NCI-H2107 treated with DMSO at 0.1 percent for 48 hours (cell line): Measurements from ENCODE around the gene TIMM17B.

Experiments
- DNase-seq: peaks from one replicate; lab custom pipeline; 2025; ENCODE audit not compliant: unreplicated experiment; lab: John Stamatoyannopoulos, UW

Gene TIMM17B

DNA sequence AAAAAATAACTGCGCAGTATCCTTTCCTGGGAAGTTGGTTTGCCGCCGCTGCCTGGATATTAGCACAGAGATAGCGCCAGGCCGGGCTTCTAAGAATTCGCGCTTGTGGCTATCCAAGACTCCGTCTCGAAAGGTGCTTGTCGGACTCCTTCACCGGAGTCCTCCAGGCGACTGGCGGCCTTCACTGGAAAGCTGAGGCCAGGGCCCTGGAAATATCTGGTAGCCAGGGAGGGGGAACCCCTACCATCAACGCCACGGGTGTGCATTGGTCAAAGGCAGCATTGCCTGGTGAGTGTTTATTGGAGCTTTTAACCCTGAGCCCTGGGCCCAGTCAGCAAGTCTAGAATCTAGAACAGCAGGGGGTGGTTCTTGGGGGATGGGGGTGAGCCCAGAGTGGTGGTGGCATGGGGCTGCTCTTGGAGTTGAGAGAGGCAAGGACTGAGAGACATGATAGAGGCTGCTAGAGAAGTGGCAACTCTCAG lies 21.8 kb upstream of the TIMM17B start:
- DNase-seq: no peak

DNA sequence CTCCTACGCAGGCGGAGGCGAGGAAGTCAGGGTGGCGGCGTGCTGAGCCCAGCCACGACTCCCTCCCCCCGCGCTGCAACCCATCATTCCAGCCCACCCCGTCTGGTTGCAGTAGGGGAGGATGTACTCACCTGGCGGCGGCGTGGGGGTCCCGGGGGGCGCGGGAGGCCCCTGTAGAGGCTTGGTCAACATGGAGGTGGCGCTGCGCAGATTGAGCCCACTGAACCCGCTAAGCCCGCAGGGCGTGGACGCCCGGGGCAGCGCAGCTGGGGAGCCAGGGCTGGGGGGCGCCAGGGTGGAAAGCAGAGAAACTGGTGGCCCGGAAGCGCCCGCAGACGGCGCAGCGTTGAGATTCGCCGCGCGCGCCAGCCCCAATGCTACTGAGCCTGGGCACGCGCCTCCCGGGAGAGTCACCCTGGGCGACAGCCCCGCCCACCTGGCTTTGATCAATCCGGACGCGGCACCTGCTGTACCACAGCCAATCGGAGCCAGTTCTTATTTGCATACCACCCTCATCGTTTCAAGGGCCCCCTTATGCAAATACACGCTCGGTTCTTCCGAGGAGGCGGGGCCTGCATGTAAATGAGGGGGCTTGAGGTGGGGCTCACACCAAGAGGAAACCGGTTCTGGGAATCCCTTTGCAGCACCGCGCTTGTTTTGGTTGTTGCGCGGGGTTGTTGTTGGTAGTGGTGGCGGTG lies 21.2 kb upstream of the TIMM17B start, which contains the start of gene PIM2:
TSS of gene PIM2 (minus strand) at position 382 of the 698 bp plus-strand sequence. CDS start at position 192, 190 bp downstream.
- DNase-seq: peak; percentile 97

DNA sequence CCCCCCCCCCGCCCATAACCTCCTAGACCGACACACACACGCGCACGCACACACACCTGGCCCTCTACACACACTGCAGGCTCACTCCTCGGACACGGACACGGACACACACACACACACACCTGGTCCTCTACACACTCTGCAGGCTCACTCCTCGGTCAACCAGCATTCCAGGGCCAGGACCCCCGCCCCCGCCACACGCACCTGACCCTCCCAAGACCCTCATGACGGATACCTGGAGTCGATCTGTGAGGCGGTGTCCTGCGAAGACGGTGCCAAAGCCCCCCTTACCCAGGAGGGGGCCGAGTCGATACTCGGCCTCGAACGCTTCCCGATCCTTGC lies 20.7 kb upstream of the TIMM17B start:
- no peak for DNase-seq

DNA sequence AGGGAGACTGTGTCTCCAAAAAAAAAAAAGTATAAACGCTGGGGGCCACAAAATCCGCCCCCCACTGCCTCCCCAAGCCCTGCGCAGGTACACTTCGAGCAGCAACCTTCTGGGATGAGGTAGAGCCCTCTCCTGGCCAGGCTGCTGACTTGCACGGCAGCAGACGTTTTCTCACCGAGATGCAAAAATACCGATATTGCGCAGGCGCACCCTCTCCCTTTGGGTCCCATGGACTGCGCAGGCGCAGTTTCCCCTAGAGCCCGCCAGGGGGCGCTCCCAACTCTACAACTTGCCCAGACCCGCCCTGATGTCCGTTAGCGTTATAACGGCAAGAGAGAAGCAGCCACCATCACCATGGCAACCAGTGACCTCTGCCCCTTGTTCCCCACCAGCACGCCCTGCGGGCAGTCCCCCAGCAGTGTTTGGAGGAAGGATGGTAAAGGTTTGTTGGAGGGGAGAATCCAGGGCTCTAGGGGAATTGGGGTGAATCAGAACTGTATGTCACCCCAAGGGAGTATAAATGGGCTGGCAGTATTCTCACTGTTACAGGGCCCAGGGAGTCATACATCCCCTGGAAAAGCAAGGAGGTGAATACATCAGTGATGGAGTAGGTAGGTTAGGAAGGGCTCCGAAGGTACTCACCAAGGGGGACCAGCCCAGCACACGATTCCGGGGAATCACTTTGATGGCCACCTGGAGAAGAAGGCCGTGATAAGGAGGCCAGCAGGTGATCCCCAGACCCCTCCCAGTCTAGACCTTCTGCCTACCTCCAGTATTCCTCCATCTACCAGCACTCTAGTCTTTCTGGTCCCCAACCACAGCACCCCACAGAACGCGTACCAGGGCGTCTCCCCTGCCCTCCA lies 19.8 kb upstream of the TIMM17B start:
- DNase-seq: peak; percentile 94

DNA sequence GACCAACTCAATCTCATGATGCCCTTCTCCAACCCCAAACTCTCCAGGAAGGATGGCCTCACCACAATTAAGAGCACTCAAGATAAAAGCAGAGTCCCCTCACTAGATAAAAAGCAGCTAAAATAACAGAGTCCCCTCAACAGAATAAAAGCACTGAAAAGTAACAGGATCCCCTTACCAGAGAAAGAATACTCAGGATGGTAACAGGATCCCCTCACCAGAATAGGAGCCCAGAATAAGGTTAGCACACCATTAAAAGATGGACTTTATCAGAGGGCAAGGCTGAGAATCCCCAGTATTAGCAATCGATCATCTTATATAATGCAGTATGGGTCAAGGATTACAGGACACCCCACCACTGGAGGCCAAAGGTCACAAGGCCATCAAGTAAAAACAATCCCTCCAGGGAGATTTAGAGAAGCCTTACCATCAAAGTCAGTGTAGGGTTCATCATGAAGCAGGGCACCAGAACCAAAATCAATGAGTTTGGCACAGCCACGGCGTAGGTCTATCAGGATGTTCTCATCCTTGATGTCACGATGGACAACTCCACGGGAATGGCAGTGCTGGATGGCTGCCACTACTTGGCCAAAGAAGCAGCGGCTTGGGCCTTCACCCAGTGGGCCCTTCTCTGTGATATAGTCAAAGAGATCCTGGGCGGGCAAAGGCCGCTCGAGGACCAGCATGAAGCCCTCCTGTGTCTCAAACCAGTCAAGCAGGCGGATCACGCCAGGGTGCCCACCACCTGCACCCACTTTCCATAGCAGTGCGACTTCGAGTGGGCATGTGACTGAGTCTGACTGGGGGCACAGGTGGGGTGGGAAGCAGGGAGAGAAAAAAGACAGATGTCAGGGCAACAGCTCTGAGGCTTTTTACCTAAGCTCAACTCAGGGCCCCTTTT lies 17.3 kb upstream of the TIMM17B start:
- DNase-seq: no peak

DNA sequence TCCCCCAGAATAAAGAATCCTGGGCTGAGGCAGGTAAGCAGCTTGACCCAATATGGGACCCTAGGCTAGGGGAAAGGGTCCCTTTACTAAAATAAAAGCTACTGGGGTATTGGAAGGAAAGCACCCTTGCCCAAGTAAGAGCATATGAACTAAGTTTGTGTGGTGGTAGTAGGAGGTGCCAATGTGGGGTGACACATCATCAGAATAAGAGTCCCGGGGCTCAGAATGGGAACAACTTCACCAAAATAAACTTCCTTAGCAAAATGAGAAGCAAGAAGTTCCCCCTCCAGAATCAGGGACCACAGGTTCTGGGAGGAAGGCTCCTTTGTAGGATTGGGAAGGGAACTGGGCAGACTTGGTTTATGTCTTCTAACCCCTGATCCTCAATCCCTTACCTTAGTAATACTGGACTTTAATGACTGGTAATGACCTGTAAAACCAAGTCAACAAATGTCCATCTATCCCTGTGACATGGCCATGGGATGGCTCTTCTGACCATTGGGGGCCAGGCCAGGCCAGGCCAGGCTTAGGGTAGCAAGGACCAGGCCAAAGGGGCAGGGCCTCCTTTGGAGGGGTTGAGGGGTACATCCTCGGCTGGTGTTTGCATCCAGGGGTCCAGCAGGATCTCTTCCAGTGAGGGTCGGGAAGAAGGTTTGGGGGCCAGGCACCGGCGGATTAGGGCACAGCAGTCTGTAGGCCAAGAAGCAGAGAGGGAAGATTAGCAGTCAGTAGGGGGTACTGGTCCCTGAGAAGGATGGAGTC lies 16.2 kb upstream of the TIMM17B start:
- DNase-seq: no peak

DNA sequence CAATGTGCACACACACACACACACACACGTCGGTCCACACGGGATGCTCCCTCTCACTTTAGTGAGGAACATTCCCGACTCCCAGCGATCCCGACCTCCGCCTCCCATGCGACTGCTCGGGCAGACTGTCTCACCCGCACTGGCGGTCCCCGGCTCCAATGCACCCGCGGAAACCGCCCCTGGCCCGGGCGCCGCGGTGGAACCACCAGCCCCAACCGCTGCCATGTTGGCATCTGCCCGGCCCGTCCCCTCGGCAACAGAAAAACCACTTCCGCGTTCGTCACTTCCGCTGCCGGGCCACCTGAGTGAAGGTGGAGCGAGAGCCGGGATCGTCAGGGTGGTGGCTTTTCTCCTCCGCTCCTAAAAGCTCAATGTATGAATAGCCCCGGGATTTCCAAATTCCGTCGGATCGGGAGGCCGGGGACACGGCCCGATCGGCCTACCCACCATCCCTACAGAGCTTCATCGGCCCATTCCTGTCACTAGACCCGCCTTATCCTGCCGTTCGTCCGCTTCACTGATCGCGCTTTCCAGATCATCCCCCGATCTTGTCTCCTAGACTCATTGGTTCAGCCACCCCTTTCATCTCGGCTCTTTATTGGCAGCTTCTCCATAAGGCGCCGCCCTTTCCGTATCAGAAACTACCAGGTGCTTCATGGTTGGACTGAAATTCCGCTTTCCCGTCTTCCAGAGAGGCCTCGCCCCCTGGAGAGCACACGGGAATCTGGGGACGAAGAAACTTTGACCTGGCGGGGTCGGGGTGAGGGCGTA lies 14.0 kb upstream of the TIMM17B start, which contains the start of gene SLC35A2:
TSS of gene SLC35A2 (minus strand) at position 235 of the 771 bp plus-strand sequence. CDS start at position 225, 10 bp downstream.
- DNase-seq: peak; percentile 93

DNA sequence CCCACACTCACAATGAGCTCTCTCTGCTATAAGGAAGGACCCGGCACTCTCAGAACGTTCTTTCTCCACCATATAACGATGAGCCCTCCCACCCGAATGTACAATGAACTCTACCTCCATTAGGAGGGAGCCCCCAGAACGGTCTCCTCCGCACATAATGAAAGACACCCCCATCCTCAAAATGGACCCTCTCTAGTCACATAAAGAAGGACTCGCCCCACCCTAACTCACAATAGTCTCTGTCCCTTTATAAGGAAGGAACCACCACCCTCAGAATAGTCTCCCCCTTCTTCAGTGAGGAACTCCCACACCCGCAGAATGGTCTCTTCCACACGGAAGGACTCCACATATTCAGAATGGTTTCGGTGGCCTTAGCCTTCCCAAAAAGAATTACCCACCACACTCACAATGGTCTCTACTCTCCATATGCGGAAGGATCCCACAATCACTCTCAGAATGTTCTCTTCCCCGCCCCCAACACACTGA lies 13.4 kb upstream of the TIMM17B start:
- DNase-seq: no peak

DNA sequence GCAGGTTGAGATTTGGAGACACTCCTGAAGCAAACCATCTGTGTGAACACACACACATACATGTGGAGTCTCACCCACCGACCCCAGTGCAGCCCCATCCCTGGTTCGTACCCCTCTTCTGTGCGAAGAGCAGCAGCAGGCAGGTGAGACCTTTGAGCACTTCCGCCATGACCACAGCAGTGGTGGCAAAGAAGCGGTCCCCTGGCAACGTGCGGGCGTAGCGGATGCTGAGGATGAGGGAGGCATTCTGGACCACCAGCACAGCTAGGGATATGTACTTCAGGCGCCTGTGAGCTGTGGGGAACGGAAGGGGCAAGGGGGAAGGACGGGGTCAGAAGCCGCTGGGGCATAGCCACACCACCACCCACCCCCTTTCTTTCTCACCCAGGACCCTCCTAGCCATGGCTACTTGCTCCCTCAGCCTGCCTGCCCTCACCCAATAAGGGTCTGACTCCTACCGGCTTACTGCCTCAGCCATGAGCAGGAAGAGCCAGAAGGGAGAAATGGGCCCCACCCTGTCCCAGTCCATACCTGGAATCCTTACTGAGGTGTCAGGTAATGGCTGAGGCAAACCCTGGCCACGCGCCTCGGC lies 12.2 kb upstream of the TIMM17B start:
- DNase-seq: no peak

DNA sequence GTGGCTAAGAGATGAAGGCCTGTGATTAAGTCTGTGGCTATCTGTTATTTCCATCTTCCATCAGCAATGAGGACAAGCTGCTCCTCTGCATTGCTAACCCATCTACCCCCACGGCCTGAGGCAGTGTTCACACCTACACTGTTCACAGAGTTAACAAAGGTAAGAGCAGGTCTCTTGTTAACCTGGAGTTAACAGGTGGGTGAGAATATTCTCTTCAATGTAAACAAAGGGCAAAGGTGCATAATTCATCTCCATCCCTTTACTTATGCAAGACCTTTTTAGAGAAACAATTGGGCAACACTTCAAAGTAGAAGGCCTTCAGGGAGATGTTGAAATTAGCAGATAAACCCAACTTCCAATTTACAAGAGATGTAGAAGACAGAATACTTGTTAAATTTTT lies 11.0 kb upstream of the TIMM17B start:
- DNase-seq: no peak

DNA sequence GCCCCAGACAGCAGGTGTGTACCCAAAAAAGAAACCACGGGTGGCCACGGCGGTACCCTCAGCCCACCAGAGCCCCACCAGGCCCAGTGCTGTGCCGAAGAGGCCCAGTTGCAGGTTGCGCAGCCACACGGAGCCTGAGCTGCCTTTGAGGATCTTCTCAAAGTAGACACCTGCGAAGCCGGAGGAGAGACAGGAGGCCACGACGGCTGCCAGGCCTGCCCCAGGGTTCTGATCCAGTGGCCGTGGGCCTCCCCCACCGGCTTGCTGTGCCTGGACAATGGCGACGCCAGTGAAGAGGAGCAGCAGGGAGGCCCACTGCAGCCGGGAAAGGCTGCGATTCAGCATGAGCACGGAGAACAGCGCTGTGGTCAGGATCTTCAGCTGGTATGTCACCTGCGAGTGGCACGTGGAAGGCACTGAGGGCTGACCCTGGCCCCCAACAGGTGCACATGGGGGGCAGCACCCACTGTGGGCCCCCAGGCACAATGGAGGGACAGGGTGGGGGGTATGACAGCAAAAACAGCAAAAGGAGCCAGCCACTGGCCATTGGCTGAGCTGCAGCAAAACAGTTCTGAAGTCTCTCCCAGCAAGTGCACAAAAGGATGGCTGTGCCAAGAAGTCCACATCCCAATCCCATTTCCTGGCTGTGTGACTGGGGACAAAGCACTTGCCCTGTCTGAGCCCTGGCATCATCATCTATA lies 7.7 kb upstream of the TIMM17B start:
- no peak for DNase-seq

DNA sequence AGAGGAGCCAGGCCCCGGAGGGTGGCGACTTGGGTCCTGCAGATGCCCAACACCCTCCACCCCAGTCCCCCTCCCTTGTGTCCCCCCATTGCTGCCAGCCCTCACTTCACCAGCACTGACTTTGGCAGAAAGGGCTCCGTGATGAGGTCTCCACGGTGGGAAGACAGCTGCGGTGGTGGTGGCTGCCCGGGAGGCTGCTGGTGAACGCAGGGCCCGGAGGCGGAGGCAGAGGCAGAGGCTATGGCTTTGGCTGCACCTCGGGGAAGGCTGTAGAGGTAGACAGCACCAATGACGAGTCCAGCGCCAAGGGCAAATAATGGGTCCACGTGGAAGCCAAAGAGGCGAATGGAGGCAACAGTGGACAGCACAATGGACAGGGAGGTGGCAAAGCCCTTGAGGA lies 7.1 kb upstream of the TIMM17B start:
- DNase-seq: no peak

DNA sequence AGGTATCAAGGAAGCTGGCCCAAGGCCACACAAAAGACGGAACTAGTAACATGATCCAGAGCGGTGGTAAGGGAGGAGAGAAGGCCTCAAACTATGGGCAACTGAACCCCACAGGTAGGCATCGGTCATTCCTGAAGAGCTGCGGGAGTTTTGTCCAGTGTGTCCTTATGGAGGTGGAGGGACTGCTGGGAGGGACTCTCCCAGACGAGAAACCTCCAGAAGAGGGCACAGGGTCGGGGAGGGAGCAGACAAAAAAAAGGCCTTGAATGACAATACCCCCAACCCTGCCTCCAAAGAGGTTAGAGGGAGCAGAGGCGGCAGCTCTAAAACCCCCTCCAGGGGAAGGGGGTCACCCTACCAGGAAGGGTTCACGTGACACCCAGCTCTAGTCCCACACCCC lies 6.6 kb upstream of the TIMM17B start:
- DNase-seq: no peak

DNA sequence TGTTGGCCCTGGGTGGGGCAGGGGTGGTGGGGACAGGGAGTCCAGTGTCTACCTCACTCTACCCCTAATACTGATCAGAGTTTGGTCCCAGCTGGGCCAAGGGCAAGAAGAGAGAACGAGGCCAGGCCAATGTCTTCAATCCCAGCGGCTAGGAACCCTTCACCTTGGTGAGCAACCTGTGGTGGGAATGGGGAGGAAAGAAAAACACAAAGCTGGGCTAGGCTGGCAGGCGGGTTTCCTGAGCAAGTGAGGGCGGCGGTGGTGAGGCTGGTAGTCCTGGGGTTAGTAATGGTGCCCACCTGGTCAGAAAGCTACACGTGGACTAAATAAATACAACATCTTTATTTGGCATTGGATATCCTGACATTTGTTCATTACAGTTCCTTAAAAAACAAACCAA lies 5.7 kb upstream of the TIMM17B start:
- DNase-seq: no peak

DNA sequence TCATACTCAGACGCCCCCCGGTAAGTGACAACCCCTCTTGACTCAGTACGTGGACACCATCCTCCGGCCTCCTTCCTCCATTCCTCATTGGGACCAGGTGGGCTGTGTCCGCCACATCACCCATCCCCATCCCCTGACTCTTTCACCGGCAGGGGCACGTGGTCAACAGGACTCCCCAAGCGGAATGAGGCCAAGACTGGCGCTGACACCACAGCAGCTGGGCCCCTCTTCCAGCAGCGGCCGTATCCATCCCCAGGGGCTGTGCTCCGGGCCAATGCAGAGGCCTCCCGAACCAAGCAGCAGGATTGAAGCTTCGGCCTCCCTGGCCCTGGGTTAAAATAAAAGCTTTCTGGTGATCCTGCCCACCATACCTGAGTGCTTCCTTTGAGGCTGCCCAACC lies 5.2 kb upstream of the TIMM17B start:
- no peak for DNase-seq

DNA sequence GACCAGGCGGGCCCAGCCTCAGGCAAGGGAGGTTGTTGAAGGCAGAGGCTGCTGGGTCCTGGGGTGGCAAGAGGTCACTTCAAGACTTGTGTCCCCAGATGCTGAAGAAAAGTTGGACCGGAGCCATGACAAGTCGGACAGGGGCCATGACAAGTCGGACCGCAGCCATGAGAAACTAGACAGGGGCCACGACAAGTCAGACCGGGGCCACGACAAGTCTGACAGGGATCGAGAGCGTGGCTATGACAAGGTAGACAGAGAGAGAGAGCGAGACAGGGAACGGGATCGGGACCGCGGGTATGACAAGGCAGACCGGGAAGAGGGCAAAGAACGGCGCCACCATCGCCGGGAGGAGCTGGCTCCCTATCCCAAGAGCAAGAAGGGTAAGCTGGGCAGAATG lies 4.6 kb upstream of the TIMM17B start:
- DNase-seq: no peak

DNA sequence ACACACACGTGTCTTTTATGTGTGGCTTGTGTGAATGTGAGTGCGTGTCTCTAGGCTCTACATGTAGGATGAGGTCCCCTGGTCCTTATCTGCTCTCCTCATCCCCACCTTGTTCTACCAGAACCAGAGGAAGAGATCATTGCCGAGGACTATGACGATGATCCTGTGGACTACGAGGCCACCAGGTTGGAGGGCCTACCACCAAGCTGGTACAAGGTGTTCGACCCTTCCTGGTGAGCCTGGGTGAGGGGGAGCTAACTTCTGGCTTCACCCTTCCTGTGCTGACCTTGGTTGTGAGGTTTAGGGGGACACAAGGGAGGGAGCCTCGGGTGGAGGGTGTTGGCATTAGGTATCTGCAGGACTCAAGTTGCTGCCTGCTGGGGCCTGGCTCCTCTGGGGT lies 3.5 kb upstream of the TIMM17B start:
- DNase-seq: no peak

DNA sequence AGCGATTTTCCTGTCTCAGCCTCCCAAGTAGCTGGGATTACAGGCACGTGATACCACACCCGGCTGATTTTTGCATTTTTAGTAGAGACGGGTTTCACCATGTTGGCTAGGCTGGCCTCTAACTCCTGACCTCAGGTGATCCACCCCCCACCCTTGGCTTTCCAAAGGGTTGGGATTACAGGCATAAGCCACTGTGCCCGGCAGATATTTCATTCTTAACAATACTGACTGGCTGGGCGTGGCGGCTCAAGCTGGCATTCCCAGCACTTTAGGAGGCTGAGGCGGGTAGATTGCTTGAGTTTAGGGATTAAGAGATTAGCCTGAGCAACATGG lies 1.5 kb upstream of the TIMM17B start:
- no peak for DNase-seq

DNA sequence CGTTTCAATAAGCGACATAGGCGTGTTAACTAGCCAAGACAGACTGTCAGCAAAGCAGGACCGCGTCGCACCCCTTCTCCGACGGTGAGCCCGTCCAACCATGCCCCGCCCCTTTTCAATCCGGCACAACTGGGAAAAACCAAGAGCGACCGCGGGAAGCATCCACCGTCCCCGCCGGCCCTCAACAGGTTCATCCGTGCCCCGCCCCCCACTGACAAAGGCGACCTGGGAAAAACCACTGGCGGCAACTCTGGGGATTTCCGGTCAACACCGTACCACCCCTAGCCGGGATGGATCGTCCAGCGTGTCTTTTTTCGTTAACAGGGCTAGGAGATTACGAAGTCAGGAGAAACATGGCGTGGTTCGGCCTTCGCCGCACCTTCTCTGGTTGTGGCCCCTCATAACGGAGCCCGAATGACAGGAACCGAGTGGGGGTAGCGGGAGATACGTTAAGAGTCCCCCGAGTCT lies 377 bp downstream of the TIMM17B start:
- DNase-seq: peak; percentile 62
